Skeletal muscle tissue (tissue), 4 donors: ENCODE data around the gene AMER2. TPM values are rescaled to one million over a fixed set of nuclear protein-coding genes. Genes with fewer than 3 reads are reported as not detected.

Experiments used
- H3K27ac ChIP-seq: one replicate; pipeline ENCODE4 v1.7.0; 2013; ENCODE audit warnings: mild to moderate bottlenecking, low read depth, low read length, inconsistent platforms
- H3K27me3 ChIP-seq, 3 donors: one replicate each; pipeline ENCODE4 v1.7.0; 2013; ENCODE audit warnings: low read length in 3 of 3; ENCODE audit not compliant: control insufficient read depth in 3 of 3, insufficient read depth in 3 of 3
- H3K36me3 ChIP-seq, 3 donors: one replicate each; pipeline ENCODE4 v1.7.0; 2013; ENCODE audit warnings: low read length in 3 of 3; ENCODE audit not compliant: control insufficient read depth in 3 of 3, insufficient read depth in 3 of 3
- H3K4me1 ChIP-seq, 3 donors: one replicate each; pipeline ENCODE4 v1.7.0; 2013; ENCODE audit warnings: low read length in 3 of 3, mild to moderate bottlenecking in 3 of 3; ENCODE audit not compliant: control insufficient read depth in 3 of 3, insufficient read depth in 3 of 3
- H3K4me3 ChIP-seq, 3 donors: one replicate each; pipeline ENCODE4 v1.7.0; 2013; ENCODE audit warnings: low read length in 3 of 3
- H3K9ac ChIP-seq, 3 donors: one replicate each; pipeline ENCODE4 v1.7.0; 2013; ENCODE audit warnings: low read length in 3 of 3, mild to moderate bottlenecking in 3 of 3, moderate library complexity in 2 of 3, low read depth in 1 of 3
- H3K9me3 ChIP-seq, 3 donors: one replicate each; pipeline ENCODE4 v1.7.0; 2013; ENCODE audit warnings: low read length in 3 of 3; ENCODE audit not compliant: control insufficient read depth in 3 of 3
- total RNA-seq: library from RNA; depleted of rRNA; stranded (reverse); fragments of >200 nt; gene quantifications from one replicate; pipeline ENCODE4 v1.2.3, GENCODE V29; 2014
- donor health status: Osteomylitis.

AMER2 gene
- total RNA-seq, 1 donor from 2014 or later, result not detected

DNA sequence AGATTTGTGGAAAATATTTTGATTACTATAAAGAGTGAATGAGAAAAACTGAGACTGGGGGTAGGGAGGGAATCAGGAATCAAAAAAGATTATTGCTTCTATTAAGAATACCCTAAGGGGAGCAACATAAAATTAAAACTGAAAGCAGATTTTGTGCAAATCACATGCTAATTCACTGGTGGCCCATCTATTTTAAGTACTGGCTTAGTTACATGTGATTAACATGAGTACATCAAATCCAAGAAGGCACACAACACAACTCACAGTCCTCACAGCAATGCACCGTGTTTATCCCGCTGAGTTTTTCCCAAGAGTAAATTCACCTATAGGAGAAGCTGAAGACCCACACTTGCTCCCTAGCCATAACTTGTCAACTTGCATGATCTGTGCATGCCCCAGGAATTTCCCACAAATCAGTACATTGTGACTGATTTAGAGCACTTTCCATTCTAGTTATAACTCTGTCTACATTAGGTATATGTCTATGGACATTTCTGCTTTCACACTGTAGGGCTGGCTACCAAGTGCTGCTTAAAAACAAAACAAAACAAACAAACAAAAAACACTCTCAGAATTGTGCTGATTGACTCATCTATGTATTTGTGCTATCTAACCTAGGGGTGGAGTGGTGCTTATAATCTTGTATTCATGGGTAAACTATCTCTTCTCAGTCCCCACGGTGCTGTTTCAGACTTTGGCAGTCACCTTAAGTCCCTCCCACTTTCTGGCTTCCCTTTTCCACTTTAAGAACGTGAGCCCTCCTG is 24.3 kb downstream of the AMER2 start:
- no peak overlapping the region for H3K9ac ChIP-seq
- no peak overlapping the region for H3K27ac ChIP-seq
- H3K9me3 ChIP-seq, result peaks cover 0 to 4% (median 4%) of the 10 kb centered on the region in 3 donors
- H3K4me1 ChIP-seq, result no peaks in the 10 kb centered on the region
- H3K36me3 ChIP-seq, result no peaks in the 10 kb centered on the region
- H3K4me3 ChIP-seq, result no peak overlapping the region
- H3K27me3 ChIP-seq, result peaks cover 0 to 5% (median 0%) of the 10 kb centered on the region in 3 donors

DNA sequence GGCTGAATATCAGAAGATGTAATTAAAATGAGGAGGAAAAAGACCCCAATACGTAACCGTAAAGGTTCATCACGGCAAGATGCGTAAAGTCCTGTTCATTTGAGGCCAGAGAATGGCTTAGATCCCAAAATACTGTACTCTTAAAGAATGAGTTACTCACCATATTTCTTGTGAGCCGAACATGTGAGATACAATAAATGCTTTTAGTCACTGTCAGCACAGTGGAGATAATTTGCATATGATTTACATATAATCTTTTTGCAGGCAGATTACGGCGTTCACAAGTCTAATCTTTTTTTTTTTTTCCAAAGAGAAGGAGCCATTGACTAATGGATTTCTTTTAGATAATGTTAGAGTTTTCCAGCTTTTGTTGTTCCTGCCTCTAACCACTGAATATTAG is 28.4 kb downstream of the AMER2 start:
- Histone ChIP-seq H3K9me3 (peaks cover 0 to 6% (median 4%) of the 10 kb centered on the region in 3 donors), H3K27me3 (peaks cover 0 to 13% (median 0%) of the 10 kb centered on the region in 3 donors), H3K27ac (no peak overlapping the region), H3K4me1 (no peaks in the 10 kb centered on the region), H3K4me3 (no peak overlapping the region), H3K9ac (no peak overlapping the region), H3K36me3 (no peaks in the 10 kb centered on the region)

DNA sequence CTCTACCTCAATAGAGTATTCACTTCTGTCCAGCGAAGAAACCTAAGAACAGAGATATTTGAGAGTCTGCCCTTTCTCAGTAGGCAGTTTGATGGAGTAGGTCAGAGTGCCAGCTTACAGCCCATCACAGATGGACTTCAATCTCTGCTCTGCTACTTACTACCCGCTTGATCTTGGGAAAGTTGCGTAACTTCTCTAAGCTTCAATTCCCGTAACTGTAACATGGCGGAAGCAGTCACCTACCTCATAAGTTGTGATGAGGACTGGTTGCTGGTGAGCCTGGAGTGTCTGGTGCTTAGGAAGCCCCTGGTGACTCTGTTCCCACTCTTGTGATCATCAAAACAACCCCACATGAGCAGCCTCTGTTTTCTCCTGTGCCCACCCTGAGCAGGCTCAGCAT is 31.0 kb downstream of the AMER2 start:
- Histone ChIP-seq H3K4me1 (no peaks in the 10 kb centered on the region), H3K36me3 (no peaks in the 10 kb centered on the region), H3K4me3 (no peak overlapping the region), H3K27me3 (peaks cover 0 to 26% (median 0%) of the 10 kb centered on the region in 3 donors), H3K9ac (no peak overlapping the region), H3K27ac (no peak overlapping the region), H3K9me3 (peaks cover 0 to 3% (median 0%) of the 10 kb centered on the region in 3 donors)

DNA sequence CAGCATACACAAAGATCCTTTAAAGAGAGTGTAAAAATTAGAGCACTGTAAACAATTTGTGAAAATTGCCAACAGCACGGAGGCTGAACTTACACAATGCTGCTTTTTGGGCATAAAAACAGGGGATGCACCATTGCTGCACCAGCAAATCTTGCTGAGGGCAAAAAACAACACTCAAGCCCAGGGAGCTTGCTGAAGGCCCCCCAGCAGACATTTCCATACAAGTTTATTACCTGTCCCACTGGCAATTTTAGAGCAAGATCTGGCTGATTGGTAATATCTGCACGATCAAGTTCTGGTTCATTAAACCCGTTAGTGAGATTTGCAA is 34.3 kb downstream of the AMER2 start:
- Histone ChIP-seq H3K4me1 (no peaks in the 10 kb centered on the region), H3K27me3 (peaks cover 0 to 38% (median 0%) of the 10 kb centered on the region in 3 donors), H3K9ac (no peak overlapping the region), H3K36me3 (no peaks in the 10 kb centered on the region), H3K9me3 (peaks cover 0 to 5% (median 0%) of the 10 kb centered on the region in 3 donors), H3K27ac (no peak overlapping the region), H3K4me3 (no peak overlapping the region)

DNA sequence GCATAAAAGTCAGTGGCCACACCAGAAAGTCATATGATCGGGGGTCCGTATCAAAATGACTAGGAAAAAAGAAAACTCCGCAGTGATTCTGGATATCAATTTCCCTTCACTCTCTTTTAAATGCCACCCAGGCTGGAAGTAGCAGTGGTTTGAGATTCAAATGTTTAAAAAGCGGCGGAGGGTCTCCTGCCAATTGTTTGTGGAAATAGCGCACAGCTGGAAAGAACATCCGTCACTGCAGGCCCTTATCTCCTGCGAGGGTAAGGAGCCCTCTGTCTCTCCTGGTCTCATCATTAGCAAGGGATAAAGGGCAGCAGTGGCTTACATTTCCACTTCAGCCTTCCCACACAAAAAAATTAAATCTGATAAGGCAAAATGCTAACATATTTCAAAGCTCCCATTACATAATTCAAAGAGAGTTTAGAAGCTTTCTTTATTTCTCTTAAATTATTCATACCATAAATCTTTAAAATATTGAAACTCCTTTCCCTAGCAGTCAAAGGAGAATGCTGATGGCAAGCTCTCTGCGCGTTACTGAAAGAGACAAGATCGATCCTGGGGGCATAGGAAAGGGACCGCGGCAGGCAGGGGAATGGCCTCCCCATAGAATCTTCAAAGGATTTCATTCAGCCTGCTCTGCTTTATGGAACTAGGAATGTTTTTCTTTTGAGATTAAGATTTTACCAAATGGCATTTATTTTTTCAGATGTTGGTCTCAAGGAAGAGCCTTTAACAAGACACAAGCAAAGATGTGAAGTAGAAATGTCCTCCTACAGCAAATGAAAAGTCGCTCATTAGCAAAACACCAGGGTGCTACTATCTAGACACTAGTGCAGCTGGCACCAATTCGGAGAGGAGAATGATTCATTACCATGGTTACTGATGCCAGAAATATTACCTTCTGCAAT is 35.0 kb downstream of the AMER2 start:
- Histone ChIP-seq H3K27ac (no peak overlapping the region), H3K36me3 (no peaks in the 10 kb centered on the region)

DNA sequence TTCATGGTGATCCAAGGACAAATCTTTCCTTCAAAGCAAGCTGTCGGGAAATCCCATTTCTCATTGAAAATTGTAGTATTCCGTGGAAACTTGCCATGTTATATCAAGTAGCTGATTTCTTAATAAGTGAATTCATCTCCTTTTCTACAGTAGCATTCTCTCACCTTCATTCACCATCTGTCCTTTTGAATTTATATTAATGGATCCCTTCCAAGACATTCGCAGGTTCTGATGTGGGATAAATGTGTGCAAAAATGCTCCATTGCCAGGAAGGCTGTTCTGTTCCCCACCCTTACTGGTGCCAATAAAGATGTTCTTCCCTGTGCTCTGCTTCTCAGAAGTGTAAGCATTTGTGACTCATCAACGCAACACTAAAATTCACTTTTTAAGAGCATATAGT is 36.2 kb downstream of the AMER2 start:
- peaks cover 0 to 36% (median 0%) of the 10 kb centered on the region in 3 donors for H3K27me3 ChIP-seq
- H3K4me1 ChIP-seq, result no peaks in the 10 kb centered on the region
- H3K9me3 ChIP-seq, result peaks cover 0 to 3% (median 0%) of the 10 kb centered on the region in 3 donors

More for the DNA sequence above, 35.0 kb downstream of the AMER2 start:
- peaks cover 0 to 5% (median 0%) of the 10 kb centered on the region in 3 donors for H3K9me3 ChIP-seq
- no peak overlapping the region for H3K4me3 ChIP-seq
- peaks cover 0 to 40% (median 0%) of the 10 kb centered on the region in 3 donors for H3K27me3 ChIP-seq
- H3K4me1 ChIP-seq, result no peaks in the 10 kb centered on the region
- H3K9ac ChIP-seq, result no peak overlapping the region

DNA sequence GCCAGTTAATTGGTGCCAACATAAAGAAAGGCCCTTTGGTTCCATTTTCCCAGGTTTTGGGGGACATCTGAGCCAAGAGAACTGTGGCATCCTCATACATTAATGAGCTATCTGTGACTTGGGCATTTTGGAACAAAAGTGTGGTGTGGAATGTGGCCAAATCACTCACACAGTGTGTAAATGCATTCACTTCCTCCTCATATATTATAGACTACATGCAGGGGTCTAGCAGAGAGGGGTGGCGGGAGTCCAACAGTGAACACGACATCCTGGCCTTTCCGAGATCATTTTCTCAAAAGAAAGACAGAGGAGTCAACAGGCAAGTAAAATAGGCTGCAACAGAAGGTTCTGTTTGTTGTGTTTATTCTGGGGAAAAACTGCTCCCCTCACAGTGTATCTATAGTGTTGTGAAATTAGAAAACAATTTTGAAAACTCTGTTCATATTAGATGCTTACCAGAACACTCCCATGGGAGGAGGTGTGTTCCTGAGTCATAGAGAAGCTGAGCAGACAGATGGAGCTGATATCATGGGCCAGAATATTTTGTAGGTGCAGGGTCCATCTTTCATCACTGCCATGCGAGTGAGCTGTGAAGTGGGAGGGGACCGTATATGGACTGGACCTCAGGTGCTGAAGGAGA is 39.2 kb downstream of the AMER2 start:
- Histone ChIP-seq H3K27me3 (peaks cover 0 to 24% (median 0%) of the 10 kb centered on the region in 3 donors), H3K27ac (no peak overlapping the region)

More for the DNA sequence above, 36.2 kb downstream of the AMER2 start:
- H3K27ac ChIP-seq, result no peak overlapping the region
- no peak overlapping the region for H3K9ac ChIP-seq
- H3K36me3 ChIP-seq, result no peaks in the 10 kb centered on the region
- H3K4me3 ChIP-seq, result no peak overlapping the region

DNA sequence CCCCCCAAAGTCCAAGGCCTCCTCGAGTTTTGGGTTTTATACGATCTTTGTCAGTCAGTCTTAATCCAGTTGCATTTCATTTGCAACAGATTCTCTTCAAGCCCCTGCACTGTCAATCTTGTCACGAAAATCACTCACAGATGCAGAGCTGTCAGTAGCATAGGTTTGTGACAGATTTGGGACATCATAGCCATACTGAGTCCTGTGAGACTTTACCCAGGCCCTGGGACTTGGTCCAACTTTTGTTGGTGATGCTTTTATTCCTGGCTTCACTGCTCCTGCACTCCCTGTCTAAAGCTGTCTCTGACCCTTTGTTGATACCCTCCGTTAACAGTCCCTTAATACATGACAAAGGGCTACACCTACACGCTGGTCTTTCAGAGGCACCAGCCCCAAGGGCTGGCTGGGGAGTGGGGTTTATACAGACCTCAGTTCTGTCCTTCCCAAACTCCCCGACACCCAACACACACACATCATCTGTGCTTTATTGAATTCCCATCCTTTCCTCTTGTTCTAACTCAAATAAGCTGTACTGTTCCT is 40.1 kb downstream of the AMER2 start:
- Histone ChIP-seq H3K27me3 (peaks cover 0 to 18% (median 0%) of the 10 kb centered on the region in 3 donors), H3K4me3 (no peak overlapping the region), H3K9me3 (peaks cover 0 to 2% (median 0%) of the 10 kb centered on the region in 3 donors), H3K4me1 (no peaks in the 10 kb centered on the region), H3K9ac (no peak overlapping the region), H3K27ac (no peak overlapping the region), H3K36me3 (no peaks in the 10 kb centered on the region)

More for the DNA sequence above, 39.2 kb downstream of the AMER2 start:
- no peaks in the 10 kb centered on the region for H3K4me1 ChIP-seq
- H3K36me3 ChIP-seq, result no peaks in the 10 kb centered on the region
- peaks cover 0 to 2% (median 0%) of the 10 kb centered on the region in 3 donors for H3K9me3 ChIP-seq
- no peak overlapping the region for H3K9ac ChIP-seq
- H3K4me3 ChIP-seq, result no peak overlapping the region

DNA sequence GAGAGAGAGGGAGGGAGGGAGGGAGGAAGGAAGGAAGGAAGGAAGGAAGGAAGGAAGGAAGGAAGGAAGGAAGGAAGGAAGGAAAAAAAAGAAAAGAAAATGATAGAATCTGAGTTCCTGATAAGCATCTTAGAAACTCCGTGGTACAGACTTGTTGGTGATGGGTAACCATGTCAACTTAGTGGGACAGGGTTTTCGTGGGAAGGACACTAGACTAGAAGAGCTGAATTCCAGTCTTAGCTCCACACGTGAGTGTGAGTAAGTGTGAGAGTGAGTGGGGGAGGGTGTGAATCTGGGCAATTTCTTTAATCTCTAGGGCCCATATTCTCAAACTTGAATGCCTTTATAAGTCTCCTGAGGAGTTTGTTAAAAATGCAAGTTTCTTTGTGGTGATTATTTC is 41.1 kb downstream of the AMER2 start:
- Histone ChIP-seq H3K36me3 (no peaks in the 10 kb centered on the region), H3K27me3 (peaks cover 0 to 15% (median 0%) of the 10 kb centered on the region in 3 donors), H3K9ac (no peak overlapping the region), H3K4me1 (no peaks in the 10 kb centered on the region), H3K4me3 (no peak overlapping the region), H3K9me3 (peaks cover 0 to 2% (median 0%) of the 10 kb centered on the region in 3 donors), H3K27ac (no peak overlapping the region)
